Natural killer cell treated with Interleukin-12 subunit alpha and Interleukin-12 subunit beta and Interleukin-15 and Interleukin-18, amount 100 ng/mL, for 72 hours (primary cell): ENCODE results near the gene FEM1B. TPM values are rescaled to one million over a fixed set of nuclear protein-coding genes. Genes with fewer than 3 reads are reported as not detected.

Experiments used
- ATAC-seq, 2 donors: fragments of 150-1000 bp; cut with Tn5 transposase in 1 of 2; sonication (Bioruptor Pico), chemical (Tn5 transposase) in 1 of 2; 2 replicates each; pipeline ENCODE4 v1.10.0; 2021
- DNase-seq: peaks from one replicate; pipeline ENCODE4 v3.0.0; 2022; ENCODE audit warnings: low spot score
- H3K27ac Mint-ChIP-seq, 2 donors: 1 replicate in 1 of 2; 2 replicates in 1 of 2; pipeline ENCODE4 v1.8.0; 2022; ENCODE audit warnings: mixed read lengths in 2 of 2, mild to moderate bottlenecking in 1 of 2, moderate library complexity in 1 of 2
- H3K27me3 Mint-ChIP-seq, 2 donors: 1 replicate in 1 of 2; 2 replicates in 1 of 2; pipeline ENCODE4 v1.8.0; 2022; ENCODE audit warnings: mixed read lengths in 2 of 2
- H3K36me3 Mint-ChIP-seq: one replicate; pipeline ENCODE4 v1.8.0; 2022; ENCODE audit warnings: mixed read lengths
- H3K4me1 Mint-ChIP-seq, 2 donors: 1 replicate in 1 of 2; 2 replicates in 1 of 2; pipeline ENCODE4 v1.8.0; 2022; ENCODE audit warnings: low read depth in 2 of 2, mixed read lengths in 2 of 2, mild to moderate bottlenecking in 1 of 2
- H3K4me3 Mint-ChIP-seq: one replicate; pipeline ENCODE4 v1.8.0; 2022; ENCODE audit warnings: mixed read lengths
- H3K9me3 Mint-ChIP-seq: 2 replicates; pipeline ENCODE4 v1.8.0; 2022; ENCODE audit warnings: mixed read lengths
- total RNA-seq, 2 donors: library from RNA; stranded (reverse); gene quantifications; one replicate each; pipeline ENCODE4 v1.2.3, GENCODE V29; 2022

The FEM1B gene
- total RNA-seq, 2 donors from 2014 or later: 47.9 to 49.7 TPM

DNA sequence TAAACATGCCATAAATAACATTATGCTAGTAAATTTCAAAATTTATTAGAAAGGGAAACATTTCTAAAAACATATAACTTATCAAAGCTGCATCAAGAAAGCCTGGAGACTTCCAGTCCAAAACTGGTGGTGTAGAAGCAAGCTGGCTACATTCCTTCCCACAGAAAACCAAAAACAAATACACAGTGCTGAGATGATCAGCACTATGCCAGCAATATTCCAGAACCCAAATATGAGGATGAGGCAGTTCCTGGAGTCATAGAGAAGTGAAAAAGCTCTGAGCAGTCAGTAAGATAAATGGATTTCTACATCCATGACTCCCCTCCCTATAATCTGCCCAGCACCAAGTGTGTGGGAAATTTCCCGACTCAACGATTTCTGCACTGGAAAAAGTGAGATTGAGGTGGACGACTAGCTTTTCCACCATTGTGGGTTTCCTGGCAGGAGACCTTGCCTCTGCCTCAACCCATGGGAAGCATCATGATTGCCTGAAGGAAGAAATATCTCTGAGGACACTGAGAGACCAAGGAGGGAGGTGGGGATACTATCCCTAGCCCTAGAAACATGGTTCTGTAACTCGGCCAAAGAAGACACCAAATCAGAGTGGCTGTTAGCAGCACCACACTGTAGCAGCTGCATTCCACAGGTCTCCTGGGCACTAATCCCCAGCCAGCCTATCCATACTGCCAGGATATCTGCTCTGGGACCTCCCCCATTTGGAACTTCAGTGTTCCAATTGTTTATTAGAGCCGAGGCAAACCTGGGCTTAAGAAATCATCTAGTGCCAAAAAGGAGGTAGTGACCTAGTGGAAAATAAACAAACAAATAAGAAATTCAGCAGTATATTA lies 36.2 kb upstream of the FEM1B start:
- H3K27ac Mint-ChIP-seq: no peak overlapping the region
- no peak overlapping the region for H3K4me3 Mint-ChIP-seq

DNA sequence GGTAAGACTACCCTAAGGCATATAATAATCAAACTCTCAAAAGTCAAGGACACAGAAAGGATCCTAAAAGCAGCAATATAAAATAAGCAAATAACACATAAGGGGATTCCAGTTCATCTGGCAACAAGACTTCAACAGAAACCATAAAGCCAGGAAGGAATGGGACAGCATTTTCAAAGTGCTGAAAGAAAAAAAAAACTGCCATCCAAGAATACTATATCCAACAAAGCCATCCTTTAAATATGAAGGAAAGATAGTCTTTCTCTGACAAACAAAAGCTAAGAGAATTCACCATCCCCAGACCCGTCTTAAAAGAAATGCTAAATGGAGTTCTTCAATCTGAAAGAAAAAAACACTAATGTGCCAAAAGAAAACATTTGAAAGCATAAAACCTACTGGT lies 33.3 kb upstream of the FEM1B start:
- ATAC-seq (no peak), DNase-seq (no peak)
- no peaks in the 10 kb centered on the region for H3K4me1 Mint-ChIP-seq
- H3K27ac Mint-ChIP-seq: no peak overlapping the region
- H3K4me3 Mint-ChIP-seq: no peak overlapping the region
- peaks cover 14 to 34% of the 10 kb centered on the region in 2 donors for H3K27me3 Mint-ChIP-seq
- H3K36me3 Mint-ChIP-seq: peaks cover 16% of the 10 kb centered on the region
- no peaks in the 10 kb centered on the region for H3K9me3 Mint-ChIP-seq

More for the DNA sequence above, 36.2 kb upstream of the FEM1B start:
- no peaks in the 10 kb centered on the region for H3K4me1 Mint-ChIP-seq
- DNase-seq (no peak), ATAC-seq (no peak)
- no peaks in the 10 kb centered on the region for H3K9me3 Mint-ChIP-seq
- H3K27me3 Mint-ChIP-seq: peaks cover 6 to 23% of the 10 kb centered on the region in 2 donors
- peaks cover 16% of the 10 kb centered on the region for H3K36me3 Mint-ChIP-seq

DNA sequence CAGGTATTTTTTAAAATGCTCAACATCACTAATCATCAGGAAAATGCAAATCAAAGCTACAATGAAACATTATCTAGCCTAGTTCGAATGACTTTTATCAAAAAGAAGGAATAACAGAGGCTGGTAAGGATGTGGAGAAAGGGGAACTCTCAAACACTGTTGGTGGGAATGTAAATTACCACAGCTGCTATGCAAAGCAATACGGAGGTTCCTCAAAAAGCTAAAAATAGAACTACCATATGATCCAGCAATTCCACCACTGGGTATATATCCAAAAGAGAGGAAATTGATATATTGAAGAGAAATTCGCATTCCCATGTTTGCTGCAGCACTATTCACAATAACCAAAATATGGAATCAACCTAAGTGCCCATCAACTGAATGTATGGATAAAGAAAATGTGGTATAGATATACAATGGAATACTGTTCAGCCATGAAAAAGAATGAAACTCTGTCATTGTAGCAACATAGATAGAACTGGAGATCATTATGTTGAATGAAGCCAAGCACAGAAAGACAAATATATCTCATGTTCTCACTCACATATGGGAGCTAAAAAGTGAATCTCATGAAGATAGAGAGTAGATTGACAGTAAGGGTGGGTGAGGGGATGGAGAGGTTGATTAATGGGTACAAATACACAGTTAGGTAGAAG lies 28.4 kb upstream of the FEM1B start:
- H3K27me3 Mint-ChIP-seq: peaks cover 10 to 28% of the 10 kb centered on the region in 2 donors
- no peak overlapping the region for H3K27ac Mint-ChIP-seq
- H3K4me3 Mint-ChIP-seq: no peak overlapping the region
- ATAC-seq (no peak), DNase-seq (no peak)
- no peaks in the 10 kb centered on the region for H3K4me1 Mint-ChIP-seq
- no peaks in the 10 kb centered on the region for H3K9me3 Mint-ChIP-seq
- H3K36me3 Mint-ChIP-seq: peaks cover 5% of the 10 kb centered on the region

DNA sequence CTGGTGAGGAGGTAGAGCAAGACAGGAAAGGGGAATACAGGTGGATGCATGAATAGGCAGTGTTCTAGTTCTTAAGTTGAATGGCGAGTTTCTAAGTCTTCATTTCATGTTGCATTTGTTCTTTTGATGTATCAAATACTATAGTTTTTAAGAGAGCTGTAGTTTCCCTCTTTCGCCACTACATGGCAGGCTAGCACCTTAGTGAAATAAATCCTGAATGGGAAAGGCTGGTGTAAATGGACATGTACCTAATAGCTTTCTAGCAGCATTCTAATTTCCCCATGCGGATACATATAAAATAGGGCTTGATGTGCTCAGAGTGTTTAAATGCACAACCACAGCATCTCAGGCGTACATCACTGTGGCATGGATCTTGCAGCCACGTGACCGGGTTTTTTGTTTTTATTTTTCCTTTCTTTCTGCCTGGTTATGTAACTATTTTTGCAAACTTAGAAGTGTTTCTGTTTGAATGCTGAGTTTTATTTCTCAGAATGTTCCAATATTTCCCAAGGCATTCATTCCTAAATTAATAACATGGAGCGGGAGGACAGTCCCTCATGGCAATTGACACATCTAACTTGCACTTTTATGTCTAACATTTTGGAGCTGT lies 24.5 kb upstream of the FEM1B start:
- H3K27ac Mint-ChIP-seq: no peak overlapping the region
- no peak overlapping the region for H3K4me3 Mint-ChIP-seq
- DNase-seq (no peak), ATAC-seq (no peak)
- H3K9me3 Mint-ChIP-seq: no peaks in the 10 kb centered on the region
- peaks cover 0 to 2% of the 10 kb centered on the region in 2 donors for H3K4me1 Mint-ChIP-seq
- no peaks in the 10 kb centered on the region for H3K36me3 Mint-ChIP-seq
- H3K27me3 Mint-ChIP-seq: peaks cover 17 to 23% of the 10 kb centered on the region in 2 donors

DNA sequence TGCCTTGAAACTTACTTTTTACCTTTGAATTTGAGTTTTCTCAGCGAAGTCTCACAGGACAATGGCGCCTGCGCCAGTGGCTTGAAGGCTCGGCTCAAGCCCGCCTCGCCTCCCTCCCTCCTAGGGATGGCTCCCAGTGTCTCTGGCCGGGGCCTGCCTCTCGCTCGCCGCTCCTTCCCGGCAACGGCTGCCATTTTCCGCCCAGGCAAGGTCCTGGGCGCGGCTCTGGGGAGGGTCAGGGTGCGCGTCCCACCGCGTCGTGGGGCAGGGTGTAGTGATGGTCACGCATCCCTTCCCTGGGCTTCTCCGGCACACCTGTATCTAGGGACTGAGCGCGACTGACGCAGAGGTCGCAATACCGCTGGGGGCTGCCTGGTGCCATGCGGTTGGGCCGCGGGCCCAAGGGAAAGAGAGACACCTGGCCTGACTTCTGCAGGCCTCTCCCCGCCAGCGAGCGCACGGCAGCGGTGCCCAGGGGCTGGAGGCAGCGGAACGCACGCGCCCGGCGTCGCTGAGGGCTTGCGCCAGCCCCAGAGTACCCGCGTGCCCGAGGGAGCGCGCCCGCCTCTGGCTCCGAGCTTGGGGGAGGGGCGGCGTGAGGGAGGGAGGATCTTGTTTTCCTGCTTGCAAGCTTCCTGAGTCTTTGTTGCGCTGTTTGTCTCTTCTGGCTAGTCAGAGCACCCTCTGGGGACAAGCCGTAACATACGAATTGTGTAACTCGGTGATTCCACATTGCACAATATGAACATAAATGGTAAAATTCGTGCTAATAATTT lies 20.7 kb upstream of the FEM1B start:
- Mint-ChIP-seq H3K27ac (no peak overlapping the region), H3K9me3 (no peaks in the 10 kb centered on the region), H3K4me3 (peak overlapping the region; percentile 47), H3K36me3 (no peaks in the 10 kb centered on the region), H3K4me1 (peaks cover 0 to 2% of the 10 kb centered on the region in 2 donors), H3K27me3 (peaks cover 11 to 13% of the 10 kb centered on the region in 2 donors)
- peak; percentile 65 for DNase-seq
- peak; percentile 71 to 74 for ATAC-seq

DNA sequence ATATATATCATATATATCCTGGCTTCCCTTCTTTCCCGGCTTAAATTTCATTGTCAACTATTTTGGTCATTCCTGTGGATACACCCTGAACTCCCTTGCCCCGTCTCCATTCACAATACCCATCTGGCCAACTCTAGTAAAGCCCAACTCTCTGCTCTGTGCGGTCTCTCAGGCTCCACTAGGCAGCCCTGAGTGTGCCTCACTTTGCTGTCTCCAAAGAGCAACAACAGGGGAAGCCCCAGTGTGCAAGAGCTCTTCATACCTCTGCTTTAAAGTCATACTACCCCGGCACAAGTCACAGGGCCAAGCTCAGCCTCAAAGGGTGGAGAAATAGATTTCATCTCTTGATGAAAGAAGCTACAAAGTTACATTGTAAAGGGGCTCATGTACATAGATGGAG lies 18.9 kb upstream of the FEM1B start:
- H3K27ac Mint-ChIP-seq: no peak overlapping the region
- no peaks in the 10 kb centered on the region for H3K36me3 Mint-ChIP-seq
- no peak overlapping the region for H3K4me3 Mint-ChIP-seq
- H3K4me1 Mint-ChIP-seq: peaks cover 0 to 2% of the 10 kb centered on the region in 2 donors
- H3K9me3 Mint-ChIP-seq: no peaks in the 10 kb centered on the region
- DNase-seq (no peak), ATAC-seq (no peak)
- H3K27me3 Mint-ChIP-seq: peaks cover 12 to 25% of the 10 kb centered on the region in 2 donors

DNA sequence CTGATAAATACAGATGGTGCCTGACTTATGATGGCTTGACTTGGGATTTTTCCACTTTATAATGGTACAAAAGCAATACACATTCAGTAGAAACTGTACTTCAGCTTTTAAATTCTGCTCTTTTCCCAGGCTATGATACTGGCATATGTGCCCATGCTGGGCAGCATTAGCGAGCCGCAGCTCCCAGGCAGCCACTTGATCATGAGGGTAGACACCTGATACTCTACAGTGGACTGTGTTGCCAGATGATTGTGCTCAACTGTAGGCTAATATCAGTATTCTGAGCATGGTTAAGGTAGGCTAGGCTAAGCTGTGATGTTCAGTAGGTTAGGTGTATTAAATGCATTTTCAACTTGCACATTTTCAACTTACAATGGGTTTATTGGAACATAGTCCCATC lies 17.7 kb upstream of the FEM1B start:
- no peak for ATAC-seq

DNA sequence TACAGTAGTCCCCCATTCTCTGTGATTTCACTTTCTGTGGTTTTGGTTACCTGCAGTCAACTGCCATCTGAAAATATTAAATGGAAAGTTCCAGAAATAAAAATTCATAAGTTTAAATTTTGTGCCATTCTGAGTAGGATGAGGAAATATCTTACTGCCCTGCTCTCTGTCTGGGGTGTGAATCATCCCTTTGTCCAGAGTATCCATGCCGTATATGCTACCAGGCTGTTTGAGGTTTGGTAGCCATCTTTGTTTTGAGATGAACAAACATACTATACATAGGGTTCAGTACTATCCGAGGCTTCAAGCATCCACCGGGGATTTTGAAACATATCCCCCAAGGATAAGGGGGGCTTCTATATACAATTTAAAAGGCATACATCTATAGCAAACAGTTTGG lies 16.3 kb upstream of the FEM1B start:
- Mint-ChIP-seq H3K4me1 (peaks cover 0 to 2% of the 10 kb centered on the region in 2 donors), H3K27ac (no peak overlapping the region), H3K36me3 (no peaks in the 10 kb centered on the region), H3K27me3 (peaks cover 21 to 34% of the 10 kb centered on the region in 2 donors), H3K9me3 (no peaks in the 10 kb centered on the region), H3K4me3 (no peak overlapping the region)
- ATAC-seq (no peak), DNase-seq (no peak)

More for the DNA sequence above, 17.7 kb upstream of the FEM1B start:
- no peaks in the 10 kb centered on the region for H3K9me3 Mint-ChIP-seq
- peaks cover 0 to 2% of the 10 kb centered on the region in 2 donors for H3K4me1 Mint-ChIP-seq
- H3K27me3 Mint-ChIP-seq: peaks cover 17 to 28% of the 10 kb centered on the region in 2 donors
- H3K4me3 Mint-ChIP-seq: no peak overlapping the region
- no peaks in the 10 kb centered on the region for H3K36me3 Mint-ChIP-seq
- H3K27ac Mint-ChIP-seq: no peak overlapping the region
- DNase-seq: no peak

DNA sequence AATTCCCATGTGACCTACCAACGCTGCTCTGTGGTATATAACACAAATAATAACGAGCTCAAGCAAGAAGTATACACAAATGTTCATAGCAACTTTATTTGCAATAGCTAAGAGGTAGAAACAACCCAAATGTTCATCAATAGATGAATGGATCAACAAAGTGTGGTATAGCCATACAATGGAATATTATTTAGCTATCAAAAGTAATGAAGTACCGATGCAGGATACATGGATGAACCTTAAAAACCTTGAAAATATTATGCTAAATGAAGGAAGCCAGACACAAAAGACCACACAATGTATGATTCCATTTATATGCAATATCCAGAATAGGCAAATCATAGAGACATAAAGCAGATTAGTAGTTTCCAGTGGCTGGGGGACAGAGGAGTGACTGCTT lies 15.6 kb upstream of the FEM1B start:
- H3K27ac Mint-ChIP-seq: no peak overlapping the region
- ATAC-seq (no peak), DNase-seq (no peak)
- H3K36me3 Mint-ChIP-seq: no peaks in the 10 kb centered on the region
- no peaks in the 10 kb centered on the region for H3K9me3 Mint-ChIP-seq
- H3K27me3 Mint-ChIP-seq: peaks cover 22 to 34% of the 10 kb centered on the region in 2 donors
- no peaks in the 10 kb centered on the region for H3K4me1 Mint-ChIP-seq
- no peak overlapping the region for H3K4me3 Mint-ChIP-seq

DNA sequence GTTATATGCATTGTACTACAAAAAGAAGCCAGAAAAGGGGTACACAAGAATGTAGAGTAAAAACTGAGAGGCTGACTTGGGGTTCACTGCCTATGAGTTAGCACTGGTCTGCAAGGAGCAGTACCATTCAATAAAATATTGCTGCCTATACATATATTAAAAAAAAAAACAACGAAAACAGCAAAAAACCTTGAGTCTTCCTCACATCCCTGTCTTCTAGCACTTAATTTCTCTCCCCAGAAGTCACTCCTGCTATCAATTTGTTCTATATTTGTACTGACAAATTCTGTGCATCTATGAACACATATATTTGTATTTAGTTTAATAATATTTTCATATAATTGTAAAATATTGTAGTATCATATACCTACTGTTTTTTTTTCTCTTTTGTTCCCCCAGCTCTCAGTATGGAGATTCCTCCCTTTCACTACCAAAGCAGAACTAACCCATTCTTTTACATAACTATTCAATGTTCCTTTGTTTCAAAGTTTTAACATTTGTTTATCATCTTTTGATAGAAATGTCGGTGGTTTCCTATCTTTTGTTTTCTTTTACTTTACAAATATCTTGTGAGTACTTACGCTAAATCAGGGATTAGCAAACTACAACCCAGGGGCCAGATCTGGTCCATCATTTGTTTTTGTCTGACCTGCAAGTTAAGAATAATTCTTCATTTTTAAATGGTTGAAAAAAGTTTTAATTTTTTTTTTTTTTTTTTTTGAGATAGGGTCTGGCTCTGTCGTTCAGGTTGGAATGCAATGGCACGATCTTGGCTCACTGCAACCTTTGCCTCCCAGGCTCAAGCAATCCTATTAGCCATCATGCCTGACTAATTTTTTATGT lies 14.8 kb upstream of the FEM1B start:
- H3K36me3 Mint-ChIP-seq: no peaks in the 10 kb centered on the region
- no peak overlapping the region for H3K4me3 Mint-ChIP-seq
- no peaks in the 10 kb centered on the region for H3K9me3 Mint-ChIP-seq
- H3K27ac Mint-ChIP-seq: no peak overlapping the region
- no peaks in the 10 kb centered on the region for H3K4me1 Mint-ChIP-seq
- H3K27me3 Mint-ChIP-seq: peaks cover 24 to 34% of the 10 kb centered on the region in 2 donors
- ATAC-seq: no peak
- DNase-seq: no peak

DNA sequence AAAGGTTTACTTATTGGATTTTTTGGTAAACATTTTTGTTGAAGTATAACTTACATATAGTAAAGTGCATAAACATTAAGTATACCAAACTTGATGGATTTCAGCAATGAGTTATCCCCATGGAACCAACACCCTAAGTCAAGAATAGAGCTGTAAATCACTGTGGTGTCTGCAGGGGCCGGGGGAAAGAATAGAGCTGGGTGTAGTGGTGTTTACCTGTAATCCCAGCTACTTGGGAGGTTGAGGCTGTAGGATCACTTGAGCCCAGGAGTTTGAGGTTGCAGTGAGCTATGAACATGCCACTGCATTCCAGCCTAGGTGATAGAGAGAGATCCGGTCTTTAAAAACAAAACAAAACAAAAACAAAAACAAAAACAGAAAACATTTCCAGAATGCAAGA lies 13.3 kb upstream of the FEM1B start:
- H3K4me3 Mint-ChIP-seq: no peak overlapping the region
- no peaks in the 10 kb centered on the region for H3K36me3 Mint-ChIP-seq

DNA sequence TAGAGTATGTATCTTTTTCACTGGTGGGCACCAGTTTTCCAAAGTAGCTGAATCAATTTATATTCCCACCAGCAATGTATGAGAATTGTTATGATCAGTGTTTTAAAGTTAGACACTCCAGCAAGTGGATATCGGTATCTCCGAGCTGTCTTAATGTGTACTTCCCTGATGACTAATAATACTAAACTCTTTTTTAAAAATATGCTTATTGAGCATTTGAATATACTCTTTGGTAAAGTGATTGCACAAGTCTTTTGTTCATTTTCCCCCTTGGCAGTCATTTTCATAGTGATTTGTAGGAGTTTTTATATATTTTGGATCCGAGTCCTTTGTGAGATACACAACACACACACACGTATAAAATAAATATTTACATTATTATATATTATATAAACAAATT lies 12.5 kb upstream of the FEM1B start:
- ATAC-seq (no peak), DNase-seq (no peak)
- no peak overlapping the region for H3K27ac Mint-ChIP-seq
- H3K4me3 Mint-ChIP-seq: no peak overlapping the region
- no peaks in the 10 kb centered on the region for H3K9me3 Mint-ChIP-seq
- no peaks in the 10 kb centered on the region for H3K36me3 Mint-ChIP-seq
- peaks cover 29 to 34% of the 10 kb centered on the region in 2 donors for H3K27me3 Mint-ChIP-seq
- H3K4me1 Mint-ChIP-seq: no peaks in the 10 kb centered on the region

More for the DNA sequence above, 13.3 kb upstream of the FEM1B start:
- Mint-ChIP-seq H3K27ac (no peak overlapping the region), H3K4me1 (no peaks in the 10 kb centered on the region), H3K27me3 (peaks cover 29 to 34% of the 10 kb centered on the region in 2 donors), H3K9me3 (no peaks in the 10 kb centered on the region)
- DNase-seq: no peak
- ATAC-seq: no peak

DNA sequence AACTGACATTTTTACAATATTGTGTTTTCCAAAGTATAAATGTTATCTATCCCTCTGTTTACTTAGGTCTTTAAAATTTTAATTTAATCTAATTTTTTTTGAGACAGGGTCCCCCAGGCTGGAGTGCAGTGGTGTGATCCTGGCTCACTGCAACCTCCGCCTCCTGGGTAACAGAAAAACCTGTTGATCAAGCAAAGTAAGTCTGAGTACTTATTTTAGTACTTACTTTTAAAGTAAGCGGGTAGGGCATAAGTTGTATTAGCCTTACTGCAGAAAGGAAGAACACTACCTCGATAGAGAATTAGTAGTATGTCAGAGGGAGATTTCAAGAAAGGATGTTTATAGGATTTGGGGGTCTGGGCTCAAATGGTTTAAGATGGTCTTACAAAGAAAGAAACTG lies 11.9 kb upstream of the FEM1B start:
- no peak for DNase-seq
- no peaks in the 10 kb centered on the region for H3K4me1 Mint-ChIP-seq
- no peak overlapping the region for H3K4me3 Mint-ChIP-seq
- no peak for ATAC-seq
- no peak overlapping the region for H3K27ac Mint-ChIP-seq
- peaks cover 29 to 34% of the 10 kb centered on the region in 2 donors for H3K27me3 Mint-ChIP-seq
- H3K9me3 Mint-ChIP-seq: no peaks in the 10 kb centered on the region
- H3K36me3 Mint-ChIP-seq: no peaks in the 10 kb centered on the region
